NCI-H345 (cell line): Measurements from ENCODE around the gene KDM3B.

Experiments used
- DNase-seq: peaks from one replicate; lab custom pipeline; 2025; lab: John Stamatoyannopoulos, UW

The KDM3B gene

GRCh38 chr5:138448481-138449398 is 96.3 kb downstream of the KDM3B start:
- peak; percentile 98 for DNase-seq

- peak; percentile 89 for DNase-seq
Measured at GRCh38 chr5:138449501-138450239, 97.2 kb downstream of the KDM3B start.

DNA sequence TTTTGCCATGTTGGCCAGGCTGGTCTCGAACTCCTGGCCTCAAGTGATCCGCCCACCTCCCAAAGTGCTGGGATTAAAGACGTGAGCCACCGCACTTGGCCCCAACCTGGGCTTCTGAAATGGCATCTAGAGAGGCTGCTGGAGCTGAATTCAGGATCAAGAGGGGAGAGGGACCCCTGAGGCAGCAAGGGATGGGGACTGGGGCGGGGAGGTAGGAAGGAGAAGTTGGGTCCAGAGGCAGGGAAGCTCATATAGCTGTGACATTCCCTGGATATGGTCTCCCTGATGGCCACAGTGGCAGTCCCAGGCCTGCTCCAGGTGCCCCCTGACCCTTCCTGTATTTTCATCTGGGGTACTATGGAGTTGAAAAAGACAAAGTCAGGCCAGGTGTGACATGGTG is 98.5 kb downstream of the KDM3B start:
- DNase-seq: no peak

DNA sequence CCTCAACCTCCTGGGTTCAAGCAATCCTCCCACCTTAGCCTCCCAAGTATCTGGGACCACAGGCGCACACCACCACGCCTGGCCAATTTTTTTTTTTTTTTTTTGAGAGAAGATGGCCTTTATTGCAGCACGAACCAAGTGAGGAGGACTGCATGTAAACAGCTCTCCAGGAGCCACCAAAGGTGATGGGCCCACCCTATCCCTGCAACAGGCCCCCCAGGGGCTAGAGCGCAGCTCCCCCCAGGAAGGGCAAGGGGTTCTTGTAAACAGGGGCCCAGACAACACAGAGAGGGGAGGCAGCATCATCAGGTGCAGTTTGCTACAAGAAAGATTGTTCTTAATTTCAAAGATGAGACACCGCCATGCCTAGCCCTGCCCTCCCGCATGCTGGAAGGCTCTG is 100.2 kb downstream of the KDM3B start:
- DNase-seq: no peak

DNA sequence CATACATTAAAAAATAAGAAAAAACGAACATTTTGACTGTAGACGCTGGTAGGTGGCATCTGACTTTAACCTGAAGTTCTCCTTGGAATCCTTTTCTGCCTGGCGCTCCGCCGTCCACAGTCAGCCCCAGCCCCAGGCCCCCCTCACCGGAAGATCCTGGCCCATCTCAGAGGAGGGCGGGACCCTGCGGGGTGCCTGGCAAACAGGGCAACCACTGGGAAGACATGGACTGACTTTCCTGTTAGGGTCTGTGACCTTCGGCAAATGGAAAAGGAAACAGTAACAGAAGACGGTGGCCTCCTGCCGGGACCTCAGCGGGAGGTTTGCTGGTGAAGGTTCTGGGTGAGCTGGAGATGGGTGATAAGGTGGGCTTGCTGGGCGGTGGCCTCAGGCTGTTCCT is 101.1 kb downstream of the KDM3B start:
- no peak for DNase-seq

DNA sequence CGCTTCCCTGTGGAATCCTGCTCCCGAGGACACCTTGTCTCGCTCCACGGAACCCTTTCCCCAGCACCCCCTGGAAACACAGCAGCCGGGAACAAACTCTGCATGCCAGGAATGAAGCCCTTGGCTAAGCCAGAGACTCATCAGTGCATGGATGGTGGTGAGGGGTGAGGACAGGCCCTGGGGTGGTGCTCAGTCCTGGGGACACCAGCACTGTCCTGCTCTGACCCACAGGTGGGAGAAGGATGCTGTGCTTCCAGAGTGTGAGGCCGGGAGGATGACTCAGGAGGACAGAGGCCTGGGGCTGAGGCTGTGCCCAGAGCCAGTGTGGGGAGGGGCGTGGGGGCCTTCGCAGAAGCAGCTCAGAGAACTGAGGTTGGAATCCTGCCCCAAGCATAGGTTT is 101.6 kb downstream of the KDM3B start:
- DNase-seq: no peak

DNA sequence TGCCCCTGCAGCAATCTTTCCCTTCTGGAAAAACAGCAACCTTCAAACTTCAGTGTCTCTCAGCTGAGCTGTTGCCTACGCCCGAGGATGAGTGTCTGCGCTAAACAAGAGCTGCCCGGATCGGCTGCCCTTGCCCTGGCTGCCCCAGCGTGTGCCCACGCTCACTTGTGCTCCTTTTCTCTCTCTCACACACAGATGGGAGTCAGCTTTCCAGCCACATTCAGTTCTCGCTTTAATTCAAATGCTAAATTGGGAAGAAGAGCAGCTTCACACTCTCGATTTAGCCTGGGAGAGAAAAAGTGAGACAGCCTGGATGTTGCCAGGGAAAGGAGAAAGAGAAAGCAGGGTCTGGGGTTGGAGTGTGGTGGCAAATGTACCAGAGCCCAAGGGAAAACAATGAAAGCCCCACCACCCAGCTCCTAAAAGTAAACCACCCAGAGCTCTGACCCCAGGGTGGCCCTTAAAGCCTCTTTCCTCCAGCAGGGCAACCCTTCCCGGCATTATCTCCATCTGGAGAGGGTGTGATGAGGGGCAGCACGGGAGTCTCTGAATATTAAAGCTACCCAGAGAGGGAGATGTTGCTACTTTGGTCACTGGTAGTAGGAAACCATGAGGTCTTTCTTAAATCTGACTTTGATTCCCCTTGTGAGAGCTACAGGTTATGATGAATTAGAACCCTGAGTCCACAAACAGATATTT is 102.9 kb downstream of the KDM3B start:
- DNase-seq: no peak

GRCh38 chr5:138457531-138458275 is 105.2 kb downstream of the KDM3B start:
- DNase-seq: no peak

- no peak for DNase-seq
Measured at GRCh38 chr5:138458384-138458783, 105.9 kb downstream of the KDM3B start.

GRCh38 chr5:138458856-138459255 is 106.4 kb downstream of the KDM3B start:
- DNase-seq: no peak

DNA sequence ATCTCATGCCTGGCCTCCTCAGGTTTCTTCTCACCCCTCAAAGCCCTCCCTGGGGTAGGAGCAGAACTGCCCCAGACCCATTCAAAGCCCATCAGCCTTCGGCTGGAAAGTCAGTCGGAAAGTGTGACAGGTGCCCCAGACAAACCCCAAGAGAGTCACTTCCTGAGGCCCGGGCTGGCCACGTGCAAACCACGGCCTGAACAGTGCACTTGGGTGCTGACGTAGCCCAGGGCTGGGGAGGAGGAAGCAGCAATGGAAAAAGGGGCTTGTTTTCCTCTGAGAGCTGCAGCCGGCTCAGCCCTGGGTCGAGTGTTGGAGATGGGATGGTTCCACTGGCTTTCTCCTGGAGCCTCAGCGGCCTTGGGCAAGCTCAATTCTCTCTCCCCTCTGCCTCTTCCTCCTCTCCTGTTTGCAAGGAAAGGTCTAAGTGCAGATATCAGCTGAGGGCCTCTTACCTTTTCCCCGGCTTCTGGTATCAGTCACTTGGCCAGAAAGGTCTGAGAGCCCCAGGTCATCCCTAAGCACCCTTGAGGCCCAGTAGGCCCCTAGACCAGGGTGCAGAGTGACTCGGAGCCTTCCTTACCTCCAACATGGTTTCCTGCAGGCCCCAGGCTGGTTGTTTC is 106.9 kb downstream of the KDM3B start:
- DNase-seq: no peak

DNA sequence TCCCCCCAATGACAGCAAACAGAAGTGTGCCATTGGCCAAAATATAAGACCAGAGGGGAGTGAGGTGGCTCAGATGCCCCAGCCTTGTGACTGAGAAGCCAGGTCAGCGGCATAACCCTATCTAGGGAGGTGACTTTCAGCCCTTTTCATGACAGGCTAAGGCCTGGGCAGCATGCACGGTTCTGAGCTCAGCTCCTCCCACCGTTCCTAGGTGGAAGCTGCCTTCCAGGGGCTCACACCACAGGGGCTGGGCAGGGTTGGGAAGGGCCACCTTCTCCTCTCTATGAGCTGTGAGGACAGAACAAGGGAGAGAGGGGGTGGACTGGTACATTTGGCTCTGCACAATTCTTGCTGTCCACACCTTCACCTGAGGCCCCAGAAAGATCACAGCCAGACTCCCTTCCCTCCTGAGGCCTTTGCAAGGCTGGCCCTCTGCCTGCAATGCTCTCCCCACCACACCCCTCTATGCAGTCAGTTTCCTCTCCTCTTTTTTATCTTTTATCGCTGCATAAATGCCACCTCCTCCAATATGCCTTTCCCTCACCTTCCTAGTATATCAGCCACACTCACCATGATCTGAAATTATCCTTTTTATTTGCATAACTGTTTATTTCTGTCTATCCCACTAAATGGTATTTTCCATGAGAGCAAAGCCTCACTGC is 107.7 kb downstream of the KDM3B start:
- DNase-seq: no peak

DNA sequence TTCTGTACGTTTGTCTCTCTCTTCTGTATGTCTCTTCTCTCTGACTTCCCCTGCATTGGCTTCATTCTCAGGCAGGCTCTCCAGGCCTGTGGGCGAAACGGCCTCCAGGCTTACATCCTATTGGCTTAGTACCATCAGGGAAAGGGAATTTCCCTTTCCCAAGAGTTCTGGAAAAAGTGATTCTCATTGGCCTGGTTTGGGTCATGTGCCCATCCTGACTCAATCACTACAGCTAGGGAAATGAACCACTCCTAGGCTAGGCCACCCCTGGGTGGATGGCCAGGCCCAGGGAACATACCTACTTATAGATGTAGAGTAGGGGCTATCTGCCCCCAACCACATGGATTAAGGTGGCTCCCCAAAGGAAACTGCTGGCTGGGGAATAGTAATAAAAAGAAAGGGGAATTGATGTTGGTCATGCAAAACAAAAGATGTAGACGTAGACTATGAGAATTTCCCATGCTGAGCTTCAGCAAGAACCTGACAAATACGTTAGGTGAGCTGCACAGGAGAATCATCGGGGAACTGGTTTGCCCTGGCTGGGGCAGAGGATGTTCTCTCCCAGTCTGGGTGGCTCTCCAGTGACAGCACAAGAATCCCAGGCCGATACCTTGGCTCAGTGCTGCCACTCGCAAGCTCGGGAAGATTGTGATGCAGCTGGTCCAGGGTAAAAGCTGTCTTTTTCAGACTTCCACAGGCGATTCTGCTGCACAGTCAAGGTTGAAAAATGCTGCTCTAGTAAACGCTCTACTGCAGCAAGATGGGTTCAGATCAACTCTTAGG is 109.0 kb downstream of the KDM3B start:
- DNase-seq: no peak

GRCh38 chr5:138463419-138464007 is 111.0 kb downstream of the KDM3B start:
- DNase-seq: no peak

DNA sequence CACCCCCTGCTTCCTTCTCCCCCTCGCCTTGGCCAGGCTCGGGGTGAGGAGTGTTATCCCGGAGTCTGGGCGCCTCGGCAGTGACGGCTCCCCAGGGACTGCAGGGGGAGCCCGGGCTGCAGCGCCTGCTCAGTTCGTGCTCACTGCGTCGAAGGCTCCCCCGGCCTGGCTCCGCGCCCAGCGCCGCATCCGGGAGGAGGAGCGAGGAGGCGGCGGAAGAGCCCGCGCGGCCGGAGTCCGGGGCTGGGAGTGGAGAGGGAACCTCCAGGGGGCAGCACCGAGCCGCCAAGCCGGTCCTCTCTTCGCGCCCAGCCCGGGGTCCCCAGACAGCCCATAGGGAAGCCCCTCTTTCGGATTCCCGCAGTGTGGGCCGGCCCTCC is 111.5 kb downstream of the KDM3B start:
- DNase-seq: peak; percentile 98

- peak; percentile 99 for DNase-seq
Measured at GRCh38 chr5:138464388-138465260, 112.1 kb downstream of the KDM3B start.

GRCh38 chr5:138465261-138466124 is 113.0 kb downstream of the KDM3B start, which contains the start of gene EGR1:
Gene EGR1, plus strand, starts transcription at chr5:138465479. Its CDS starts 283 bp downstream, at chr5:138465762.
- DNase-seq: peak; percentile 93
